ENCODE results near the gene PEPD. TPM values are rescaled to one million over a fixed set of nuclear protein-coding genes. Genes with fewer than 3 reads are reported as not detected.

The PEPD gene
- total and polyA plus RNA-seq, 10 of the 15 experiments (the other 5 are each of a cell fraction or from before 2014, with no cell fraction given) = 1.4 to 52.0 (median 20.2) TPM

DNA sequence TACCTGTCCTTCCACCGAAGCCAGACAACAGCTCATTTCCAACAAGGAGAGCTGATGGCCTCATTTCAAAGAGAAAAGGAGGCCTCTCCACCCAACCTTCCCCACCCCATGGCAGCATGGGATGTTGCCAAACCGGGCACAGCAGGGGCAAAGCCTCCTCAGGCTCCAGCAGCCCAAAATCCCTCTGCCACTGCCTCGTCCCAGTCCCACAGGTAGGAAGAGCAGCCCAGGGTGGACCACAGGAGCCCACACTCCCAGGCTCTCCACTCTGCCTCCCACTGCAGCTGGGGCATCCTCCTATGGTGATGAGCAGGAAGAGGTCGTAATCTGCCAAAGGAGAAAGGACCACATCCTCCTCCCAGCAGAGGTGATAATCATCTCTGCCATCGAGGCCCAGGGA lies 50.9 kb downstream of the PEPD start:
- Histone ChIP-seq H3K27me3 (replicated peaks in 1 of 2; ENCODE audit: control insufficient read depth in 2 of 2, insufficient read depth in 2 of 2, low read length in 1 of 2) (no peaks in the 10 kb centered on the region), H3K9ac (ENCODE audit: control insufficient read depth, insufficient read depth, low read length) (no peak overlapping the region), H3K4me2 (ENCODE audit: control insufficient read depth, insufficient read depth) (no peak overlapping the region), H3K4me3 (no peak overlapping the region), H3K4me1 (ENCODE audit: control insufficient read depth, insufficient read depth, low read length) (no peaks in the 10 kb centered on the region), H3K36me3 (ENCODE audit: control insufficient read depth in 2 of 2, insufficient read depth in 2 of 2, low read length in 1 of 2) (no peaks in the 10 kb centered on the region; a peak in 1 of 4 replicates), H3K79me2 (ENCODE audit: control insufficient read depth, insufficient read depth, low read length) (no peaks in the 10 kb centered on the region), H2AFZ (ENCODE audit: control insufficient read depth, low read depth, low read length) (no peak overlapping the region), H3K27ac (ENCODE audit: control insufficient read depth, insufficient read depth) (no peak overlapping the region), H4K20me1 (ENCODE audit: control insufficient read depth, insufficient read depth) (no peaks in the 10 kb centered on the region; the same call in 1 of the 2 replicates), H3K9me3 (replicated peaks; ENCODE audit: control insufficient read depth, insufficient read depth, low read length) (no peaks in the 10 kb centered on the region)
- in situ Hi-C loops (cut with MboI) (no loop called here), intact Hi-C loops (cut with micrococcal nuclease; ENCODE audit: unreplicated experiment) (no loop called here)
- no peak for TF ChIP-seq SUPT20H (IDR thresholded peaks at IDR 0.05; ENCODE audit: borderline replicate concordance, control insufficient read depth, low read depth, low read length)
- TF ChIP-seq YBX1 (IDR thresholded peaks at IDR 0.05) = no peak
- TF ChIP-seq TARDBP (IDR thresholded peaks at IDR 0.05; ENCODE audit: borderline replicate concordance) = no peak
- no peak for TF ChIP-seq GABPA (IDR thresholded peaks at IDR 0.05; ENCODE audit: low read depth)
- CTCF ChIA-PET = no interaction called here
- RAD21 ChIA-PET (ENCODE audit: unreplicated experiment) = no interaction called here
- POLR2A ChIA-PET = no interaction called here
- DNase-seq (ENCODE audit: low read depth, low spot score) = no peak
- no peak for ATAC-seq
- SMC1A ChIA-PET (ENCODE audit: uncharacterized antibody, unreplicated experiment) = no interaction called here
- FAIRE-seq = no peak
- 60% methylated on average over 5 of the region's 5 CpGs for whole genome bisulfite sequencing (ENCODE audit: insufficient coverage, insufficient replicate concordance, low lambda C conversion rate, missing lambda C conversion rate)
- BruUV-seq (replicated peaks) = no TSS peak

DNA sequence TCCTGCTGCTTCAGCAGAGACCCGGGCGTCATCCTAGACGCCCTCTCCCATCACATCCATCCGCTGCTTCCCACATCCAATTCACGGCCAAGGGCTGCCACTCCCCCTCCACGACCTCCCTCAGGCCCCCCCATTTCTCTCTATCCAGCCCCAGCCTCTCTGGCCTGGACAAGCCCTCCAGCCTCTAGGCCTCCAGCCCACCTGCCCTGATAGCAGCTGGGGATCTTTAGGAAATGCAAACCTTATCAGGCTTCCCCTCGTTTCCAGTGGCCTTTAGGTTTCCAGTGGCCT lies 51.6 kb downstream of the PEPD start:
- FAIRE-seq = no peak
- no peak overlapping the region for H2AFZ ChIP-seq (ENCODE audit: control insufficient read depth, low read depth, low read length)
- no peaks in the 10 kb centered on the region; the same call in 1 of the 2 replicates for H4K20me1 ChIP-seq (ENCODE audit: control insufficient read depth, insufficient read depth)
- ChIA-PET POLR2A (no interaction called here), CTCF (no interaction called here), SMC1A (ENCODE audit: uncharacterized antibody, unreplicated experiment) (no interaction called here), RAD21 (ENCODE audit: unreplicated experiment) (no interaction called here)
- H3K4me1 ChIP-seq (ENCODE audit: control insufficient read depth, insufficient read depth, low read length) = no peaks in the 10 kb centered on the region
- no peak overlapping the region for H3K4me2 ChIP-seq (ENCODE audit: control insufficient read depth, insufficient read depth)
- no peak for ATAC-seq
- no peak overlapping the region for H3K9ac ChIP-seq (ENCODE audit: control insufficient read depth, insufficient read depth, low read length)
- 67% methylated on average over 7 of the region's 7 CpGs for WGBS (ENCODE audit: insufficient coverage, insufficient replicate concordance, low lambda C conversion rate, missing lambda C conversion rate)
- H3K4me3 ChIP-seq = no peak overlapping the region
- H3K27ac ChIP-seq (ENCODE audit: control insufficient read depth, insufficient read depth) = no peak overlapping the region
- no TSS peak for BruUV-seq (replicated peaks)
- H3K27me3 ChIP-seq (replicated peaks in 1 of 2; ENCODE audit: control insufficient read depth in 2 of 2, insufficient read depth in 2 of 2, low read length in 1 of 2) = no peaks in the 10 kb centered on the region
- no peaks in the 10 kb centered on the region for H3K79me2 ChIP-seq (ENCODE audit: control insufficient read depth, insufficient read depth, low read length)
- intact Hi-C loops (cut with micrococcal nuclease; ENCODE audit: unreplicated experiment) = no loop called here
- in situ Hi-C loops (cut with MboI) = no loop called here
- H3K36me3 ChIP-seq (ENCODE audit: control insufficient read depth in 2 of 2, insufficient read depth in 2 of 2, low read length in 1 of 2) = no peaks in the 10 kb centered on the region; a peak in 1 of 4 replicates
- no peak for DNase-seq (ENCODE audit: low read depth, low spot score)
- H3K9me3 ChIP-seq (replicated peaks; ENCODE audit: control insufficient read depth, insufficient read depth, low read length) = no peaks in the 10 kb centered on the region
- TF ChIP-seq MYB (IDR thresholded peaks at IDR 0.05; ENCODE audit: borderline replicate concordance, low read depth, low read length) (no peak), ZZZ3 (IDR thresholded peaks at IDR 0.05; ENCODE audit: control insufficient read depth, insufficient read length, low read depth) (no peak), SIN3A (IDR thresholded peaks at IDR 0.05; ENCODE audit: low read depth, low read length) (no peak), JUND (IDR thresholded peaks at IDR 0.05; ENCODE audit: low read depth, low read length) (no peak)
- TF ChIP-seq, protein P1, sequence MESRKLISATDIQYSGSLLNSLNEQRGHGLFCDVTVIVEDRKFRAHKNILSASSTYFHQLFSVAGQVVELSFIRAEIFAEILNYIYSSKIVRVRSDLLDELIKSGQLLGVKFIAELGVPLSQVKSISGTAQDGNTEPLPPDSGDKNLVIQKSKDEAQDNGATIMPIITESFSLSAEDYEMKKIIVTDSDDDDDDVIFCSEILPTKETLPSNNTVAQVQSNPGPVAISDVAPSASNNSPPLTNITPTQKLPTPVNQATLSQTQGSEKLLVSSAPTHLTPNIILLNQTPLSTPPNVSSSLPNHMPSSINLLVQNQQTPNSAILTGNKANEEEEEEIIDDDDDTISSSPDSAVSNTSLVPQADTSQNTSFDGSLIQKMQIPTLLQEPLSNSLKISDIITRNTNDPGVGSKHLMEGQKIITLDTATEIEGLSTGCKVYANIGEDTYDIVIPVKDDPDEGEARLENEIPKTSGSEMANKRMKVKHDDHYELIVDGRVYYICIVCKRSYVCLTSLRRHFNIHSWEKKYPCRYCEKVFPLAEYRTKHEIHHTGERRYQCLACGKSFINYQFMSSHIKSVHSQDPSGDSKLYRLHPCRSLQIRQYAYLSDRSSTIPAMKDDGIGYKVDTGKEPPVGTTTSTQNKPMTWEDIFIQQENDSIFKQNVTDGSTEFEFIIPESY (IDR thresholded peaks at IDR 0.05) = no peak
- TF ChIP-seq, protein P2, sequence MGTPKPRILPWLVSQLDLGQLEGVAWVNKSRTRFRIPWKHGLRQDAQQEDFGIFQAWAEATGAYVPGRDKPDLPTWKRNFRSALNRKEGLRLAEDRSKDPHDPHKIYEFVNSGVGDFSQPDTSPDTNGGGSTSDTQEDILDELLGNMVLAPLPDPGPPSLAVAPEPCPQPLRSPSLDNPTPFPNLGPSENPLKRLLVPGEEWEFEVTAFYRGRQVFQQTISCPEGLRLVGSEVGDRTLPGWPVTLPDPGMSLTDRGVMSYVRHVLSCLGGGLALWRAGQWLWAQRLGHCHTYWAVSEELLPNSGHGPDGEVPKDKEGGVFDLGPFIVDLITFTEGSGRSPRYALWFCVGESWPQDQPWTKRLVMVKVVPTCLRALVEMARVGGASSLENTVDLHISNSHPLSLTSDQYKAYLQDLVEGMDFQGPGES (IDR thresholded peaks at IDR 0.05) = no peak
- TF ChIP-seq, protein P3, sequence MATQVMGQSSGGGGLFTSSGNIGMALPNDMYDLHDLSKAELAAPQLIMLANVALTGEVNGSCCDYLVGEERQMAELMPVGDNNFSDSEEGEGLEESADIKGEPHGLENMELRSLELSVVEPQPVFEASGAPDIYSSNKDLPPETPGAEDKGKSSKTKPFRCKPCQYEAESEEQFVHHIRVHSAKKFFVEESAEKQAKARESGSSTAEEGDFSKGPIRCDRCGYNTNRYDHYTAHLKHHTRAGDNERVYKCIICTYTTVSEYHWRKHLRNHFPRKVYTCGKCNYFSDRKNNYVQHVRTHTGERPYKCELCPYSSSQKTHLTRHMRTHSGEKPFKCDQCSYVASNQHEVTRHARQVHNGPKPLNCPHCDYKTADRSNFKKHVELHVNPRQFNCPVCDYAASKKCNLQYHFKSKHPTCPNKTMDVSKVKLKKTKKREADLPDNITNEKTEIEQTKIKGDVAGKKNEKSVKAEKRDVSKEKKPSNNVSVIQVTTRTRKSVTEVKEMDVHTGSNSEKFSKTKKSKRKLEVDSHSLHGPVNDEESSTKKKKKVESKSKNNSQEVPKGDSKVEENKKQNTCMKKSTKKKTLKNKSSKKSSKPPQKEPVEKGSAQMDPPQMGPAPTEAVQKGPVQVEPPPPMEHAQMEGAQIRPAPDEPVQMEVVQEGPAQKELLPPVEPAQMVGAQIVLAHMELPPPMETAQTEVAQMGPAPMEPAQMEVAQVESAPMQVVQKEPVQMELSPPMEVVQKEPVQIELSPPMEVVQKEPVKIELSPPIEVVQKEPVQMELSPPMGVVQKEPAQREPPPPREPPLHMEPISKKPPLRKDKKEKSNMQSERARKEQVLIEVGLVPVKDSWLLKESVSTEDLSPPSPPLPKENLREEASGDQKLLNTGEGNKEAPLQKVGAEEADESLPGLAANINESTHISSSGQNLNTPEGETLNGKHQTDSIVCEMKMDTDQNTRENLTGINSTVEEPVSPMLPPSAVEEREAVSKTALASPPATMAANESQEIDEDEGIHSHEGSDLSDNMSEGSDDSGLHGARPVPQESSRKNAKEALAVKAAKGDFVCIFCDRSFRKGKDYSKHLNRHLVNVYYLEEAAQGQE (IDR thresholded peaks at IDR 0.05; ENCODE audit: low read depth, low read length) = no peak
- TF ChIP-seq, protein P4, sequence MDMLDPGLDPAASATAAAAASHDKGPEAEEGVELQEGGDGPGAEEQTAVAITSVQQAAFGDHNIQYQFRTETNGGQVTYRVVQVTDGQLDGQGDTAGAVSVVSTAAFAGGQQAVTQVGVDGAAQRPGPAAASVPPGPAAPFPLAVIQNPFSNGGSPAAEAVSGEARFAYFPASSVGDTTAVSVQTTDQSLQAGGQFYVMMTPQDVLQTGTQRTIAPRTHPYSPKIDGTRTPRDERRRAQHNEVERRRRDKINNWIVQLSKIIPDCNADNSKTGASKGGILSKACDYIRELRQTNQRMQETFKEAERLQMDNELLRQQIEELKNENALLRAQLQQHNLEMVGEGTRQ (IDR thresholded peaks at IDR 0.05; ENCODE audit: borderline replicate concordance, low read depth, low read length) = no peak
